Parathyroid adenoma (tissue), 2 donors: ENCODE results near the gene TMEM62.

Experiments used
- H2AFZ ChIP-seq: fragments of 300-600 bp; sonication (generic); one replicate; pipeline ENCODE4 v1.7.0; 2017; ENCODE audit warnings: antibody characterized with exemption, mild to moderate bottlenecking
- H3K27ac ChIP-seq: fragments of 300-600 bp; sonication (generic); one replicate; pipeline ENCODE4 v1.7.0; 2017
- H3K27me3 ChIP-seq: fragments of 300-600 bp; sonication (generic); one replicate; pipeline ENCODE4 v1.7.0; 2017; ENCODE audit warnings: low read length; ENCODE audit not compliant: control insufficient read depth, insufficient read depth
- H3K36me3 ChIP-seq: fragments of 300-600 bp; sonication (generic); one replicate; pipeline ENCODE4 v1.7.0; 2017; ENCODE audit warnings: low read length; ENCODE audit not compliant: control insufficient read depth, insufficient read depth
- H3K4me1 ChIP-seq: fragments of 300-600 bp; sonication (generic); one replicate; pipeline ENCODE4 v1.7.0; 2017; ENCODE audit warnings: control low read depth
- H3K4me2 ChIP-seq: fragments of 300-600 bp; sonication (generic); one replicate; pipeline ENCODE4 v1.7.0; 2017; ENCODE audit warnings: low read length
- H3K4me3 ChIP-seq: fragments of 300-600 bp; sonication (generic); one replicate; pipeline ENCODE4 v1.7.0; 2017; ENCODE audit warnings: low read depth, low read length
- H3K79me2 ChIP-seq: fragments of 300-600 bp; sonication (generic); one replicate; pipeline ENCODE4 v1.7.0; 2017; ENCODE audit warnings: control low read depth
- H3K9ac ChIP-seq: fragments of 300-600 bp; sonication (generic); one replicate; pipeline ENCODE4 v1.7.0; 2017; ENCODE audit warnings: mild to moderate bottlenecking
- H3K9me3 ChIP-seq: fragments of 300-600 bp; sonication (generic); one replicate; pipeline ENCODE4 v1.7.0; 2017; ENCODE audit warnings: low read length; ENCODE audit not compliant: control insufficient read depth
- TF ChIP-seq, protein P1 (sequence below): fragments of 300-600 bp; sonication (generic); IDR thresholded peaks from one replicate; pipeline ENCODE4 v1.7.0; 2017; ENCODE audit warnings: antibody characterized with exemption, mild to moderate bottlenecking
- donor health status: primary hyperparathyroidism.

The TMEM62 gene

DNA sequence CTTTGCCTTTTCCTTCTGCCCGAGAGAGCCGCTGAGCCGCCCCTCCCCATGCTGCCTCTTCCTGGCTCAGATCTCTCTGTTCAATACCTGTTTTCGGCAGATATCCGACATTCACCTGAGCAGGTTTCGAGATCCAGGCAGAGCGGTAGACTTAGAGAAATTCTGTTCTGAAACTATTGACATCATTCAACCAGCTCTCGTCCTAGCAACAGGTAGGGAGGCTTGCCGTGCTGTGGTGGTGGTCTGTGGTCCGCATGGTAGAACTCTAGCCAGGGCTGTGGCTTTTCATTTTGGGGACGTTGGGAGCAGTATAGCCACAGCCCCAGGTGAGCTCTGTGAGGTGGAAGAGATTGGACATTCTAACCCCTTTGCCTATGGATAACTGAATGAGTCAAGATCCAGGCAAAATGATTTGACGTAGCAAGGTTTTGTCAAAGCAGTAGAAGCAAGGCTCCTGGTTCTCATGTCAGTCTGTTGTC is 810 bp downstream of the TMEM62 start:
- peak overlapping the region; percentile 40 for H3K9ac ChIP-seq
- H3K9me3 ChIP-seq: no peaks in the 10 kb centered on the region
- H3K4me2 ChIP-seq: peak overlapping the region; percentile 87
- no peaks in the 10 kb centered on the region for H3K79me2 ChIP-seq
- H3K36me3 ChIP-seq: no peaks in the 10 kb centered on the region
- H3K27ac ChIP-seq: peak overlapping the region; percentile 77
- no peaks in the 10 kb centered on the region for H3K27me3 ChIP-seq
- TF ChIP-seq, protein P1, sequence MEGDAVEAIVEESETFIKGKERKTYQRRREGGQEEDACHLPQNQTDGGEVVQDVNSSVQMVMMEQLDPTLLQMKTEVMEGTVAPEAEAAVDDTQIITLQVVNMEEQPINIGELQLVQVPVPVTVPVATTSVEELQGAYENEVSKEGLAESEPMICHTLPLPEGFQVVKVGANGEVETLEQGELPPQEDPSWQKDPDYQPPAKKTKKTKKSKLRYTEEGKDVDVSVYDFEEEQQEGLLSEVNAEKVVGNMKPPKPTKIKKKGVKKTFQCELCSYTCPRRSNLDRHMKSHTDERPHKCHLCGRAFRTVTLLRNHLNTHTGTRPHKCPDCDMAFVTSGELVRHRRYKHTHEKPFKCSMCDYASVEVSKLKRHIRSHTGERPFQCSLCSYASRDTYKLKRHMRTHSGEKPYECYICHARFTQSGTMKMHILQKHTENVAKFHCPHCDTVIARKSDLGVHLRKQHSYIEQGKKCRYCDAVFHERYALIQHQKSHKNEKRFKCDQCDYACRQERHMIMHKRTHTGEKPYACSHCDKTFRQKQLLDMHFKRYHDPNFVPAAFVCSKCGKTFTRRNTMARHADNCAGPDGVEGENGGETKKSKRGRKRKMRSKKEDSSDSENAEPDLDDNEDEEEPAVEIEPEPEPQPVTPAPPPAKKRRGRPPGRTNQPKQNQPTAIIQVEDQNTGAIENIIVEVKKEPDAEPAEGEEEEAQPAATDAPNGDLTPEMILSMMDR: no peak
- peak overlapping the region; percentile 95 for H2AFZ ChIP-seq
- peak overlapping the region; percentile 70 for H3K4me3 ChIP-seq
- no peaks in the 10 kb centered on the region for H3K4me1 ChIP-seq

DNA sequence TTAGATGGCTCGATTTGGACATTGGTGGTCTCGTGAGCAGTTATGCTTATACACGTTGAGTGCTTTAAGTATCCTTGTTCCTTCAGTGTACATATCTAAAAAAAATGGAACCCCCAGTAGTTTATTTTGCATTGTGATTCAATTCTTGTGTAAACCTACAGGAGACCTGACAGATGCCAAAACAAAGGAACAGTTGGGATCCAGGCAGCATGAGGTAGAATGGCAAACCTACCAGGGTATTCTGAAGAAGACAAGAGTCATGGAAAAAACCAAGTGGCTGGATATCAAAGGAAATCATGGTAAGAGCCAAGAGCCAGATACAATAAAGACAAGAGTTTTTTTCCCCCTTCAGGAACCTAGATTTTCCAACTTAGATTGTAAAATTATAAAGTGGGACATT is 2.0 kb downstream of the TMEM62 start:
- no peaks in the 10 kb centered on the region for H3K9me3 ChIP-seq
- no peak overlapping the region for H2AFZ ChIP-seq
- no peak overlapping the region for H3K27ac ChIP-seq
- no peaks in the 10 kb centered on the region for H3K79me2 ChIP-seq
- no peak overlapping the region for H3K4me2 ChIP-seq
- TF ChIP-seq, protein P1: no peak
- no peak overlapping the region for H3K9ac ChIP-seq
- H3K4me1 ChIP-seq: no peaks in the 10 kb centered on the region
- no peaks in the 10 kb centered on the region for H3K27me3 ChIP-seq
- H3K36me3 ChIP-seq: no peaks in the 10 kb centered on the region
- H3K4me3 ChIP-seq: no peak overlapping the region

DNA sequence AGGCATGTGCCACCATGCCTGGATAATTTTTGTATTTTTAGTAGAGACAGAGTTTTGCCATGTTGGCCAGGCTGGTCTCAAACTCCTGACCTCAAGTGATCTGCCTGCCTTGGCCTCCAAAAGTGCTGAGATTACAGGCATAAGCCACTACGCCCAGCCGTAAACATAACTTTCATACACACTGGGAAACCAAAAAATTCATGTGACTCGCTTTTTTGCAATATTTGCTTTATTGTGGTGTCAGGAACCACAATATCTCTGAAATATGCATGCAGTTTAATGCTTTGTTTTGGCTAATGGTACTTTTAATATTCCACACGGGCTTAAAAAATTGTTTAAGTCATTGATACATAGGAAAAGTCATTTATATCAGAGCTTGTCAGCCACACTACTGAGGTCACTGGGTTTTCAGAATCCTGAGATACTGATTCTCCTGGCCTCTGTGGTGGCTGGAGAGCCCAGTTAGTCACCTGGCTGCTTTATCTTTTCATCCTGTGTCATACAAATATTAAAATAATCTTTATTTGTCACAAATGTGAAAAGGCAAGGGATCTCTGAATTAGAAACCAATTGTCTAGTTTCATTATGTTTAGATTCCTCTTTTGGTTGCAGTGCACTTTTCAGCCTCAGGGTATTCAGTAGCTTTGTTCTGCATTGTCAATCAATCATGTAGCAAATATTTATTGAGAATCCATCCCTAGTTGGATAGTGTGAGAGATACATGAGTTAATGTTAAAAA is 10.0 kb downstream of the TMEM62 start:
- Histone ChIP-seq H3K4me2 (no peak overlapping the region), H3K9ac (no peak overlapping the region), H2AFZ (no peak overlapping the region), H3K36me3 (no peaks in the 10 kb centered on the region), H3K27ac (no peak overlapping the region), H3K4me1 (no peaks in the 10 kb centered on the region), H3K9me3 (no peaks in the 10 kb centered on the region), H3K27me3 (no peaks in the 10 kb centered on the region), H3K79me2 (no peaks in the 10 kb centered on the region), H3K4me3 (no peak overlapping the region)
- TF ChIP-seq, protein P1: no peak

DNA sequence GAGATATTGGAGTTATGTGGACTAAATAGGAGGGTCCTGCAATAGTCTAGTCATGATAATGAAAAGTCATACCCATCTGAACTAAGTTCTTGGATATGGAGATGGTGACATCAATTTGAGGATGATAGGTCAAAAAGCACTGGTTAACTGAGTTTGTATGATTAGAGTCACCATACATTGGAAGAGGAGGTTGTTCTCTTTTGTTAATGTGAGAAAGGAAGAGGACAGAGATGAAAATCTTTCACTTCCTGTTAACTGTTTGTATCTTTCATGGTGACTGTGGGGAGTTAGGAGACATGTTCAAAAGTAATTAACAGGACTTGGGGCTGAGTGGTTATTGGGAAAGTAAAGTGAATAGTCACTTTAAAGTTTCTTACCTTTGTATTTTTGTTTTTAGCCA is 11.1 kb downstream of the TMEM62 start:
- Histone ChIP-seq H3K79me2 (no peaks in the 10 kb centered on the region), H3K36me3 (no peaks in the 10 kb centered on the region), H3K4me2 (no peak overlapping the region), H2AFZ (no peak overlapping the region), H3K9me3 (no peaks in the 10 kb centered on the region), H3K27me3 (no peaks in the 10 kb centered on the region), H3K4me1 (no peaks in the 10 kb centered on the region), H3K4me3 (no peak overlapping the region), H3K27ac (no peak overlapping the region), H3K9ac (no peak overlapping the region)
- TF ChIP-seq, protein P1: no peak

DNA sequence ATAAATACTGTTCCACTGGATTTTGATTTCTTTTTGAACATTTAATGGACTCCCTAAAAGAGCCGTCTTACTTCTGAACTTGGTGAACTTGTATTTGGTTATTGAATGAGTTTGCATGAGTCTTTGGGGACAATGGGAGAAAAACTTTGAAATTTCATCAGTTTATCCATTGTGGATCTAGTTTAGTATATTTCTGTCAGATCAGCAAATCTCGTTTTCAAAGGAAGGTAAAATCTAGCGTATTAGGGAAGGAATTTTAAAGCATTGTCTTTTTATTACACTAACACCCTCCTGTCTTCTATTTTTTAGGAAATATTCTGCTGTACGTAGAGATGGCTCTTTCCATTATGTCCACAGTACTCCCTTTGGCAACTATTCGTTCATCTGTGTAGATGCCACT is 12.8 kb downstream of the TMEM62 start:
- H3K9me3 ChIP-seq: no peaks in the 10 kb centered on the region
- H3K27ac ChIP-seq: no peak overlapping the region
- H2AFZ ChIP-seq: no peak overlapping the region
- no peaks in the 10 kb centered on the region for H3K79me2 ChIP-seq
- H3K36me3 ChIP-seq: no peaks in the 10 kb centered on the region
- H3K4me2 ChIP-seq: no peak overlapping the region
- no peaks in the 10 kb centered on the region for H3K27me3 ChIP-seq
- H3K9ac ChIP-seq: no peak overlapping the region
- TF ChIP-seq, protein P1: no peak
- no peak overlapping the region for H3K4me3 ChIP-seq
- H3K4me1 ChIP-seq: no peaks in the 10 kb centered on the region
